Measurements from ENCODE around the gene PREX1.

Gene PREX1

DNA sequence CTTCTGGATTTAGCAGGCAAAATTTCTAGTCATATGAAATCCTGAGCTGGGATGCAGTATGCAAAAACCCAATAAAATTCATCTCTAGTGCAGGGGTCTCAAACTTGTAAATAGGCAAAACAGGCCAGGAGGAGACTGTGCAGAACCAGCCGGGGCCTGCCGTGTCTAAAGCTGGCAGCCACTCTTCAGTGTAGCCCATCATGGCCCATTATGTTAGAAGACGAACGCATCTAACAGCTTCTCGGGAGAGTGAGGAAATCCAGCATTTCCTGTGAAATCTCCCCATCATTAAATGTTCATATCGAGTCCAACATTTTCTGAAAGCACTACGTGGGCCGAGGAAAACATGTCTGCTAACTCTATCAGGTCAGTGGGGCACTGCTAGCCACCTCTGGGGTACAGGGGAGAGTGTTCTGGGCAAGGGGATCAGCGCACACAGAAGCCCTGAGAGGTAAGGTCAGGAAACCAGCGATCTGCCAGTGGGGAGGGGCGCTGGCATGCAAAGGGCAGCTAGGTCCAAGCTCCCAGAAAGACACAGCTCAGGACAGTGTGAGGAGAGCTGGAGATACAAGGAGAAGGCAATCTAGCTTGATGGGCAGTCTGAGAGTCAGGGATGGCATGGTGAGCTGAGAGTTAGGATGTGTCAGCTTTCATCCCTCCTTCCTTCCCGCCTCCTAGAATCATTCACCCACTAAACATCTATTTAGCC lies 144.2 kb downstream of the PREX1 start:
- H3K4me3 ChIP-seq (ENCODE audit: insufficient read depth in 1 of 2, low read depth in 1 of 2, low read length in 2 of 2), result no peak overlapping the region
- H3K79me1 ChIP-seq (replicated peaks; ENCODE audit: low read length, poor library complexity, severe bottlenecking), result no peaks in the 10 kb centered on the region
- no peak for DNase-seq
- H3K27ac ChIP-seq (ENCODE audit: low read length, poor library complexity, severe bottlenecking), result no peak overlapping the region
- H2AFZ ChIP-seq (ENCODE audit: low read depth, low read length), result no peak overlapping the region
- H3K4ac ChIP-seq (ENCODE audit: low read depth in 1 of 2, low read length in 2 of 2), result peak overlapping the region in 1 of 2 experiments; percentile 43
- peak overlapping the region; percentile 72 for H4K91ac ChIP-seq (ENCODE audit: low read length)
- H2BK120ac ChIP-seq (ENCODE audit: low read depth, low read length), result peak overlapping the region; percentile 21
- H3K9ac ChIP-seq (ENCODE audit: low read length), result peak overlapping the region; percentile 12
- H2BK5ac ChIP-seq (ENCODE audit: low read depth, low read length, poor library complexity, severe bottlenecking), result no peak overlapping the region
- H2BK12ac ChIP-seq (ENCODE audit: low read length in 2 of 2), result peak overlapping the region; percentile 59 to 82
- H2BK15ac ChIP-seq (ENCODE audit: low read depth, poor library complexity, severe bottlenecking), result peak overlapping the region; percentile 79
- H3K4me2 ChIP-seq (ENCODE audit: low read length, poor library complexity, severe bottlenecking), result no peak overlapping the region
- H2AK5ac ChIP-seq (ENCODE audit: low read length, severe bottlenecking), result no peak overlapping the region
- H4K8ac ChIP-seq (ENCODE audit: low read length), result no peak overlapping the region
- H3K14ac ChIP-seq (ENCODE audit: low read length in 2 of 2), result no peak overlapping the region
- H3K23ac ChIP-seq (ENCODE audit: low read length in 2 of 2), result no peak overlapping the region
- peak overlapping the region; percentile 48 to 65 for H3K18ac ChIP-seq (ENCODE audit: low read depth in 1 of 2, low read length in 2 of 2)
- peaks cover 24% of the 10 kb centered on the region for H3K4me1 ChIP-seq (ENCODE audit: control insufficient read depth, insufficient read depth, low read depth, low read length)
- peaks cover 0 to 14% of the 10 kb centered on the region in 2 experiments for H3K36me3 ChIP-seq (ENCODE audit: control insufficient read depth in 1 of 2, insufficient read depth in 2 of 2, low read depth in 1 of 2, low read length in 2 of 2)
- WGBS, result 84% methylated on average over 12 of the region's 12 CpGs
- H3K27me3 ChIP-seq (ENCODE audit: control insufficient read depth in 1 of 2, insufficient read depth in 1 of 2, low read length in 2 of 2), result peaks cover 0 to 2% of the 10 kb centered on the region in 2 experiments
- no peaks in the 10 kb centered on the region for H3K9me3 ChIP-seq (ENCODE audit: control insufficient read depth, low read length)

DNA sequence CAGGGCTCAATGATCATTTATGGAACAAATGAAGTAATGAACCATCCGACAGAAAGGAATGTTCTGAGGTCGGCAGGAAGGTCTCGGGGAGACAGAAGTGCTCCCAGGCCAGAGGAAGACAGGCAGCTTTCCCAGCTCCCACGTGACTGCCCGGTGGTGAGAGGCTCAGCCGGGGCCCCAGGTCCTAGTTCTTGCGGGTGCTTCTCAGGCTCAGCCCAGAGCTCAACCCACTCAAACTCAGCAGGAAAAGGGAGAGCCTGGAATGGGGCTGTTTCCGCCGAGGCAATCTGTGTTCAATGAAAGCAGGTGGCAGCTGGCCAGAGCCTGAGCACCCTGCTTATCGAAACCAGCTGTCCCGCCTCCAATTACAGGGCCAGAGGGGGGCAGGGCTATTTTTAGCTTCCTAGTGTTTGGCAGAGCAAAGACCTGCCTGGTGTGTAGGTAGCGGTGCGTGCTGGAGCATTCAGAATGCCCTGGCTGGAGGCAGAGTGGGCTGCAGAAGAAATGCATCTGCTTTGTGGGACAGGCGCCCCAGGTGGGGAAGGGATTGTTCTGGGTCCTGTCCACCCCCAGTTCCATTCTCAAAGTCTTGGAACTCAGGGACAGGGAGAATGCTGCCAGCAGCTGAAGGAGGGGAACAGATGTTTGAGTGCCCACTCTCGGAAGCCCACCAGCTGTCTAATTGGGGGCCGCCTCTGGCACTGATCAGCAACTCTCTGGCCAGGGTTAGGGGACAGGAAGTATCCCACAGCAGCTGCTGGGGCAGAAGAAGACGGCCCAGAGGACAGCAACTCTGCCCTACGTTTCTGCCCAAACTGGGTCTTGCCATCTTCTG lies 145.1 kb downstream of the PREX1 start:
- peaks cover 0 to 2% of the 10 kb centered on the region in 2 experiments for H3K27me3 ChIP-seq (ENCODE audit: control insufficient read depth in 1 of 2, insufficient read depth in 1 of 2, low read length in 2 of 2)
- no peak overlapping the region for H2BK120ac ChIP-seq (ENCODE audit: low read depth, low read length)
- peaks cover 24% of the 10 kb centered on the region for H3K4me1 ChIP-seq (ENCODE audit: control insufficient read depth, insufficient read depth, low read depth, low read length)
- no peak overlapping the region for H2AK5ac ChIP-seq (ENCODE audit: low read length, severe bottlenecking)
- H2BK12ac ChIP-seq (ENCODE audit: low read length in 2 of 2), result peak overlapping the region in 1 of 2 experiments; percentile 68
- 24% methylated on average over 18 of the region's 18 CpGs for WGBS
- peaks cover 0 to 11% of the 10 kb centered on the region in 2 experiments for H3K36me3 ChIP-seq (ENCODE audit: control insufficient read depth in 1 of 2, insufficient read depth in 2 of 2, low read depth in 1 of 2, low read length in 2 of 2)
- H2BK5ac ChIP-seq (ENCODE audit: low read depth, low read length, poor library complexity, severe bottlenecking), result no peak overlapping the region
- H3K4ac ChIP-seq (ENCODE audit: low read depth in 1 of 2, low read length in 2 of 2), result peak overlapping the region; percentile 3 to 54
- no peaks in the 10 kb centered on the region for H3K9me3 ChIP-seq (ENCODE audit: control insufficient read depth, low read length)
- H3K9ac ChIP-seq (ENCODE audit: low read length), result peak overlapping the region; percentile 37
- H3K79me1 ChIP-seq (replicated peaks; ENCODE audit: low read length, poor library complexity, severe bottlenecking), result no peaks in the 10 kb centered on the region
- H3K4me3 ChIP-seq (ENCODE audit: insufficient read depth in 1 of 2, low read depth in 1 of 2, low read length in 2 of 2), result peak overlapping the region in 1 of 2 experiments; percentile 22
- peak overlapping the region; percentile 79 for H2BK15ac ChIP-seq (ENCODE audit: low read depth, poor library complexity, severe bottlenecking)
- no peak overlapping the region for H3K23ac ChIP-seq (ENCODE audit: low read length in 2 of 2)
- H4K8ac ChIP-seq (ENCODE audit: low read length), result peak overlapping the region; percentile 75
- DNase-seq, result peak; percentile 84
- H3K27ac ChIP-seq (ENCODE audit: low read length, poor library complexity, severe bottlenecking), result peak overlapping the region; percentile 4
- peak overlapping the region; percentile 20 for H3K4me2 ChIP-seq (ENCODE audit: low read length, poor library complexity, severe bottlenecking)
- H3K18ac ChIP-seq (ENCODE audit: low read depth in 1 of 2, low read length in 2 of 2), result peak overlapping the region; percentile 3 to 15
- H2AFZ ChIP-seq (ENCODE audit: low read depth, low read length), result no peak overlapping the region
- peak overlapping the region; percentile 72 for H4K91ac ChIP-seq (ENCODE audit: low read length)
- H3K14ac ChIP-seq (ENCODE audit: low read length in 2 of 2), result no peak overlapping the region

- WGBS, result 90% methylated on average over 6 of the region's 6 CpGs
Measured at GRCh38 chr20:48681873-48682426, 145.8 kb downstream of the PREX1 start.

More at GRCh38 chr20:48681873-48682426, 145.8 kb downstream of the PREX1 start:
- H2AK5ac ChIP-seq (ENCODE audit: low read length, severe bottlenecking), result peak overlapping the region; percentile 55
- no peak overlapping the region for H3K14ac ChIP-seq (ENCODE audit: low read length in 2 of 2)
- H4K8ac ChIP-seq (ENCODE audit: low read length), result no peak overlapping the region
- no peak for DNase-seq
- H2BK120ac ChIP-seq (ENCODE audit: low read depth, low read length), result no peak overlapping the region
- no peak overlapping the region for H2BK5ac ChIP-seq (ENCODE audit: low read depth, low read length, poor library complexity, severe bottlenecking)
- no peak overlapping the region for H2BK15ac ChIP-seq (ENCODE audit: low read depth, poor library complexity, severe bottlenecking)
- H3K9ac ChIP-seq (ENCODE audit: low read length), result peak overlapping the region; percentile 37
- no peak overlapping the region for H3K23ac ChIP-seq (ENCODE audit: low read length in 2 of 2)
- H3K79me1 ChIP-seq (replicated peaks; ENCODE audit: low read length, poor library complexity, severe bottlenecking), result no peaks in the 10 kb centered on the region
- H3K4me2 ChIP-seq (ENCODE audit: low read length, poor library complexity, severe bottlenecking), result no peak overlapping the region
- peaks cover 24% of the 10 kb centered on the region for H3K4me1 ChIP-seq (ENCODE audit: control insufficient read depth, insufficient read depth, low read depth, low read length)
- no peak overlapping the region for H3K27ac ChIP-seq (ENCODE audit: low read length, poor library complexity, severe bottlenecking)
- no peak overlapping the region for H2AFZ ChIP-seq (ENCODE audit: low read depth, low read length)
- H3K18ac ChIP-seq (ENCODE audit: low read depth in 1 of 2, low read length in 2 of 2), result peak overlapping the region in 1 of 2 experiments; percentile 16
- H3K4ac ChIP-seq (ENCODE audit: low read depth in 1 of 2, low read length in 2 of 2), result no peak overlapping the region
- peak overlapping the region in 1 of 2 experiments; percentile 22 for H3K4me3 ChIP-seq (ENCODE audit: insufficient read depth in 1 of 2, low read depth in 1 of 2, low read length in 2 of 2)
- no peaks in the 10 kb centered on the region for H3K9me3 ChIP-seq (ENCODE audit: control insufficient read depth, low read length)
- peak overlapping the region in 1 of 2 experiments; percentile 66 for H2BK12ac ChIP-seq (ENCODE audit: low read length in 2 of 2)
- H3K27me3 ChIP-seq (ENCODE audit: control insufficient read depth in 1 of 2, insufficient read depth in 1 of 2, low read length in 2 of 2), result peaks cover 0 to 2% of the 10 kb centered on the region in 2 experiments
- H4K91ac ChIP-seq (ENCODE audit: low read length), result no peak overlapping the region
- peaks cover 0 to 12% of the 10 kb centered on the region in 2 experiments for H3K36me3 ChIP-seq (ENCODE audit: control insufficient read depth in 1 of 2, insufficient read depth in 2 of 2, low read depth in 1 of 2, low read length in 2 of 2)
